ENCODE results near the gene UST.
"Not testable (repeated sequence)": the region's sequence is repeated elsewhere in the genome, so short reads cannot be mapped to it uniquely, and the experiment has no call there.

The UST gene

DNA sequence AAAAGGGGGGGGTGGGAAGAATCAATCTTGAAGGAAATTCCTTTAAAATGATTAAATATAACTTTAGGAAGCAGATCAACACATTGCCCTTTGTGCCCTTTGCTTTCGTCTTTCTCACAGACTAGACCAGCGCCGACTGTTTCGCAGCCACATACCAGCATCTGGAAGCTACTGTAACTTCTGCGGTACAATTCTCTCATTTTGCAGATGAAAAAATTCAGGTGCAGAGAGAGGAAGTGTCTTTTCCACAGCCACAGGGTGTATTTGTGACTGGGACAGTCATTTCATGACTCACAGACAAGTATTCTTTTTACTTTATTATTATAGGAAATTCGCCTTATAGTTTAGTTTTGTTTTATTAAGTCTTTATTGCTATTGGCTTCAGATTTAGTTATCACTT is 84.2 kb downstream of the UST start:
- DNase-seq (ENCODE audit: insufficient read length, low spot score) = no peak
- FAIRE-seq = no peak

- FAIRE-seq (no peak), DNase-seq (ENCODE audit: insufficient read length, low spot score) (no peak)
These were observed 84.7 kb downstream of the UST start for GRCh38 chr6:148831531-148831930.

GRCh38 chr6:148835920-148836441 is 89.2 kb downstream of the UST start:
- DNase-seq (ENCODE audit: insufficient read length, low spot score) = no peak
- no peak for FAIRE-seq

DNA sequence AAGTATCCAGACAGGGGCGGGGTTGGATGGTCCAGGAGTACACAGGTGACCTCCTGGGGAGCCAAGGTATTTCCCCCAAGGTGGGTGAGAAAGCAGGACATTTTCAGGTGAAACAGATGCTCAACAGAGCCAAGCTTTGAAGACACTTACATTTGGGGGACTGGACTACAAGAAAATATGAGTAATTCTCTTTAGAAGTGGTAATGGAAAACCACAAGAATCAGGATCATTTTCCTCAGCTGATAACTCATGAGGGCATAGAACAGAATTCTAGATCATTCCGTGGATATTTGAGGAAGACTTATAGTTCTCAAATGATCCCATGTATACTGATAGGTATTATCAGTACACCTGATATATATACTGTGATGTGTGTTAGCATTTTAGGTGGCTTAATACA is 89.9 kb downstream of the UST start:
- FAIRE-seq = no peak
- DNase-seq (ENCODE audit: insufficient read length, low spot score) = no peak

DNA sequence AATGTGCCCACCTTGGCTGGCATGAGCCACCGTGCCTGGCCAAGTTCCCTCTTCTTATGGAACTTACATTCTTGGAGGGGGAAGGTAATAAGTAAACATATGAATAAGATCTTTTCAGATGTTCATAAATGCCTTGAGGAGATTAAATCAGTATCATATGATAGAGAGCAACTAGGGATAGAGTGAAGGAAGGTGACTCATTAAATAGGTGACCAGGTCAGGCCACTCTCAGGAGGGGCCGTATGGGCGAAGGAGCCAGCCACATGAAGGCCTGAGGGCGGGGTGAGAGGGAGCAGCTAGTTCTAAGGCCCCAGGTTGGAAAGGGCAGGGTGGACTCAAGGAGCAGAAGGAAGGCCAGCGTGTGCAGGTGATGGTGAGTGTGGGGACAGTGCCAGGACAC is 91.1 kb downstream of the UST start:
- no peak for FAIRE-seq
- no peak for DNase-seq (ENCODE audit: insufficient read length, low spot score)

DNA sequence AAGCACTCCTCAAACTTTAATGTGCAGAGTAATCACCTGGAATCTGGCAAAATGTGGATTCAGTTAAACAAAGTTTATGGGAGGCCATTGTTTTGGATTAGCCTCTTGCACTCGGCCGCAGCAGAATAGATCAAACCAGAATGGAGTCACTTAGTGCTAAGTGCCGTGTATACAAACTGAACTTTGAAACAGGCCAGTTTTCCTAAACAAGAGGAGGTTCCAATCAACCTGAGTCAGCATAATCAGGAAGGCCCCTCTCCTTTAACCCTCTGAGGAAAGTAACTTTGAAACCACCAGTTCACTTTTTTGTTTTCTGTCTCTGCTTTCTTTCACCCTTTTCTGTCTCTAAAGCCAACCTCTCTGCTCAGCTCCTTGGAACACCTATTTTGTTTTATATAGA is 92.2 kb downstream of the UST start:
- DNase-seq (ENCODE audit: insufficient read length, low spot score) (no peak), FAIRE-seq (no peak)

DNA sequence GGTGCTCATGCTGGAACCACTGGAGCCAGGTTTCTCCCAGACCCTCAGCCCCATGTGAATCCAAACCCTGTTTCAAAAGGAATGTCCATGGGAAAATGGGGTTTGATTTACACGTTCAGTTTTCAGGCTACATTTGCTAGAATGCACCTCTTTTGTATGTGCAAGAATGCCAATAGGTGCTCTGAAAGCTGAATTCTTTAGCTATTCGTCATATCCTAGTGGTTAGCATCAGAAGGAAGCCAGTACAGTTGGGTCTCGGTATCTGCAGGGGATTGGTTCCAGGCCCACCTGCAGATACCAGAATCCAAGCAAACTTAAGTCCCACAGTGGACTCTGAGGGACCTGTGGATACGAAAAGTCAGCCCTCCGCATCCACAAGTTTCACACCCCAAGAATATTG is 93.4 kb downstream of the UST start:
- FAIRE-seq = no peak

GRCh38 chr6:148842296-148843019 is 95.6 kb downstream of the UST start:
- FAIRE-seq = no peak
- DNase-seq (ENCODE audit: insufficient read length, low spot score) = no peak

More for the DNA sequence above, 93.4 kb downstream of the UST start:
- DNase-seq (ENCODE audit: insufficient read length, low spot score) = no peak

DNA sequence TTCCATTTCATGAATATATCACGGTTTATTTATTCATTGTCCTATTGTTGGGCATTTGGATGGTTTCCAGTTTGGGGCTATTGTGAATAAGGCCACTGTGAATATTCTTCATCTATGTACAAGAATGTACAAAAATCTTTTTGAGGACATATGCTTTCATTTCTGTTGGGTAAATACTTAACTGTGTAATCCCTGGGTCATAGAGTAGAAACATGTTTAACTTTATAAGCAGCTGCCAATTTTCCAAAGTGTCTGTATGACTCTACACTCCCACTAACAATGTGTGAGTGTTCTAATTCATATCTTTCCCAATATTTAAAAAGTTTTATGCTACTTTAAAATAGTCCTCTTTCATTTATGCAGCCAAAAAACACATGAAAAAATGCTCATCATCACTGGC is 98.6 kb downstream of the UST start:
- FAIRE-seq = no peak
- DNase-seq (ENCODE audit: insufficient read length, low spot score) = no peak

DNA sequence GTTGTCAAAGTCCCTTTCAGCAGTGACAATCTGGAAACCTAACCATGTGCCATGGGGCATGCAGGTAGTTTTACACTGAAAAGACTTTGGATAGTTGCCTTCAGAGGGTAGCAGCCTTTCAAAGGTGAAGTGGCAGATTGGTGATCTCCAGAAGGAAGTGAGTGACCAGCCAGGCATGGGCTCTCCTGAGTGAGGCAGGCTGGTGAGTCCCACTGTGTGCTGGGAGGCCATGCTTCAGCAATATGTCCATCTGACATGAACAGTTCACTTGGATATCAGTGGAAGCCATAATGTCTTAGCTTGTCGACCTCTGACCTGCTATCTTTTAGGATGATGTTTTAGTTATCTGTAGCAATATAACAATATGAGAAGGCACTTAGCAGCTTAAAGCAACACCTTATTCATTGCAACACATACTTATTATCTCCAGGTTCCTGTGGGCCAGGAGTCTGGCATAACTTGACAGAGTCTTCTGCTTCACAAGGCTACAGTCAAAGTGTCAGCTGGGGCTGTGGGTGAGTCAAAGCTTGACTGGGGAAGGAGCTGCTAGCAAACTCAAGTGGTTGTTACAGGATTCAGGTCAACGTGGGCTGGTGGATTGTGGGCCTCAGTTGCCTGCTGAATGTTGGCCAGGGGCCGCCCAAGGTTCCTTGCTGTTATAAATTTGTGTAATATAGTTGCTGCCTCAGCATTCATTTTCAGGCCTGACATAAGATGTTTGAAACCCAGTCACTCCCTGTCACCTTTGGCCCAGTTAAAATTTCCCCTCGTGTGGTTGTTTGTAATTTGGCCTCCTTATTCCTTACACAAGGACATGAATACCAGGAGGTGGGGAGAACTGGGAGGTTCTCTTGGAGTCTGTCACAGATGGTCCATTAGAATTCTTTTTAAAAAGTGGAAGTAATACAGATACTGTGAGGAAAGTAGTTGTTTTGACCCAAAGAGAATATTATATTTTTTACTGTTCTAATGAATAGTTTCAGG is 100.2 kb downstream of the UST start:
- FAIRE-seq (no peak), DNase-seq (ENCODE audit: insufficient read length, low spot score) (no peak)

DNA sequence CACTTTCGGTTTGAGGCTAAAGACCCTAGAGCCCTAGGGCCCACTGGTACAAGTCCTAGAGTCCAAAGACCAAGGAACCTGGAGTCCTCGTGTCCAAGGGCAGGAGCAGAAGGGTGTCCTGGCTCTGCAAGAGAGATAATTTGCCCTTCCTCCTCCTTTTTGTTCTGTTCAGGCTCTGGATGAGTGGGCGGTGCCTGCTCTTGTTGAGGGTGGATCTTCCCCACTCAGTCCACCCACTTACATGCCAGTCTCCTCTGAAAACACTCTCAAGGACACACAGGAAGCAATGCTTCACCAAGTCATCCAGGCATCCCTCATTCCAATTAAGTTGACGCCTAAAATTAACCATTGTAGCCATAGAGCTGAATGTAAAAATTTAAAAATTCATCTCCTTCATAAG is 102.1 kb downstream of the UST start:
- DNase-seq (ENCODE audit: insufficient read length, low spot score) (no peak), FAIRE-seq (no peak)

DNA sequence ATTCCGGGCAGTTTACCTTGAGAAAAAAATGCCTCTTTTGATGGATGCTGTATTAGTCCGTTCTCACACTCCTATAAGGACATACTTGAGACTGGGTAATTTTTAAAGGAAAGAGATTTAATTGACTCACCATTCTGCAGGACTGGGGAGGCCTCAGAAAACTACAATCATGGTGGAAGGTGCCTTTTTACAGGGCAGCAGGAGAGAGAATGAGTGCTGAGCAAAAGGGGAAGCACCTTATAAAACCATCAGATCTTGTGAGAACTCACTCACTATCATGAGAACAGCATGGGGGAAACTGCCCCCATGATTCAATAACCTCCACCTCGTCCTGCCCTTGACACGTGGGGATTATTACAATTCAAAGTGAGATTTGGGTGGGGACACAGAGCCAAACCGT is 102.6 kb downstream of the UST start:
- DNase-seq (ENCODE audit: insufficient read length, low spot score); FAIRE-seq: not testable (repeated sequence)

- FAIRE-seq (no peak), DNase-seq (ENCODE audit: insufficient read length, low spot score) (no peak)
These were observed 104.1 kb downstream of the UST start for GRCh38 chr6:148850964-148851363.

DNA sequence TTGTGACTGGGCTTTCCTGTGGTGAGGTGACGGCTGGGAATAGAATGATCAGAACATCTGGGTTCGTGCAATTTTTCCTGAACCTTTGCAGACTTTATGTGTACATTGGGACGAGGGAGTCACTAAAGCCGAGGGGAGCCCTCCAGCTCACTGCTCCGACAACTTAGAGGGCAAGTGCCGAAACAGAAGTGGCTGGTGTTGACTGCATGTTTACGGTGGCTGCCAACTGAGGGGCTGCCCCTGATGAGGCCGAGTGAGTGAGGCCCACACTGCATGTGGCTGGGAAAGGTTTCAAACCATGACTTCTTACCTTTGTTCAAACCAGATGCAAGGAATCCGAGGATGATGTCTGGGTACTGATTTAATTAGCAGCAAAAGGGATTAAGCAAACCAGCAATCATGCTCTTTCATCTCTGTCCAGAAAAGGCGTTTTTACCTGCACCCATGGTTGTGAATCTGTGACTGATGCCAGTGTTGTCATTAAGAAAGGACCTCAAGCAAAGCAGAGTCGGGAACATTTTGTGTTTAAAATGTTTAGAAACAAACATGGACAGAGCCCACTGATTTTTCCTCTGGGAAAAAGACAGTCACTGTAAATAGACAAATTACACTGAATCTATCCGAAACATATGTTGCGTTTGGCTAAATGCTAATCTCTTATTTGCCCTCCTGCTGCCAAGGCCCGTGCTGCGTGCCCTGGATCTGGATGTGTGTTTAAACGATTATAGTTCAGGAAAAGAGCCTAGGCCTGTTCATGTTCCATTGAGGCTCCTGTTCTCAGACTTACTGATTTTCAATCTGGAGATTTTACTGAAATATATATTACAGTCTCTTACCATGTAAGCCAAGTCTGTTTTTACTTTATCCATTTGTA is 105.1 kb downstream of the UST start:
- no peak for FAIRE-seq
- no peak for DNase-seq (ENCODE audit: insufficient read length, low spot score)

- no peak for DNase-seq (ENCODE audit: insufficient read length, low spot score)
These were observed 105.9 kb downstream of the UST start for GRCh38 chr6:148852688-148853087.

GRCh38 chr6:148853113-148853512 is 106.3 kb downstream of the UST start:
- DNase-seq (ENCODE audit: insufficient read length, low spot score); FAIRE-seq: not testable (repeated sequence)

More at GRCh38 chr6:148852688-148853087, 105.9 kb downstream of the UST start:
- FAIRE-seq = no peak

GRCh38 chr6:148854096-148854495 is 107.3 kb downstream of the UST start:
- no peak for FAIRE-seq
- no peak for DNase-seq (ENCODE audit: insufficient read length, low spot score)

DNA sequence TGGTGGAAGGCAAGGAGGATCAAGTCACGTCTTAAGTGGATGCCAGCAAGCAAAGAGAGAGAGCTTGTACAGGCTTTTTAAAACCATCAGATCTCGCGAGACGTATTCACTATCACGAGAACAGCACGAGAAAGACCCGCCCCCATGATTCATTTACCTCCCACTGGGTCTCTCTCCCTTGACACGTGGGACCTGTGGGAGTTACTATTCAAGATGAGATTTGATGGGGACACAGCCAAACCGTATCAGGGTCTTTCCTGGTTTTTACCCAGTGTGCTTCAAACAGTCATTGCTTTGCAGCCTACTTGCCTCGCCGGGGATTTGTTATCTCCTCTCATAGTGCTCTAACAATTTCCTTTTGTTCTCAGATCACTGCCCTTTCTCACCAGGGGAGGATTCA is 108.2 kb downstream of the UST start:
- FAIRE-seq (no peak), DNase-seq (ENCODE audit: insufficient read length, low spot score) (no peak)

DNA sequence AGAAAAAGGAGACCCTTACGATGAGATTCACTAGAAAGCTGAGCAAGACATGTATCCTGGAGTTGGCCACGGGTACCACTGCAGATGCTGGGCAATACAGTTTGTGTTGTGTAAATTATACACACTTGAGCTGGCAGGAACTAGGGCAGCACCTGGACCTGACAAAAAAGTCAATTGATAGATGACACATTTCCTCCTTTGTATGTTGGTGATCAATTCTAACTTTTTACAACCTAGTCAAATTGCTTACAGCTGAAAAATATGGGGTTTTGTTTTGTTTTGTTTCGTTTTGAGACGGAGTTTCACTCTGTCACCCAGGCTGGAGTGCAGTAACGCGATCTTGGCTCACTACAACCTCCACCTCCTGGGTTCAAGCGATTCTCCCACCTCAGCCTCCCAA is 108.9 kb downstream of the UST start:
- FAIRE-seq = no peak
- no peak for DNase-seq (ENCODE audit: insufficient read length, low spot score)

- FAIRE-seq = no peak
- DNase-seq (ENCODE audit: insufficient read length, low spot score) = no peak
These were observed 111.1 kb downstream of the UST start for GRCh38 chr6:148857798-148858390.
